ENCODE data around the gene ALKBH5. TPM values are rescaled to one million over a fixed set of nuclear protein-coding genes. Genes with fewer than 3 reads are reported as not detected.

Gene ALKBH5
- total and polyA plus RNA-seq, 10 of the 15 experiments (the other 5 are each of a cell fraction or from before 2014, with no cell fraction given) = 13.7 to 99.9 (median 52.4) TPM

GRCh38 chr17:18191236-18191667 is 7.6 kb downstream of the ALKBH5 start:
- peak overlapping the region; percentile 75 for H3K4me2 ChIP-seq (ENCODE audit: control insufficient read depth, insufficient read depth)
- H3K27ac ChIP-seq (ENCODE audit: control insufficient read depth, insufficient read depth) = no peak overlapping the region
- H3K4me1 ChIP-seq (ENCODE audit: control insufficient read depth, insufficient read depth, low read length) = no peaks in the 10 kb centered on the region; the same call in 1 of the 2 replicates
- no peak overlapping the region for H2AFZ ChIP-seq (ENCODE audit: control insufficient read depth, low read depth, low read length)
- SMC1A ChIA-PET (ENCODE audit: uncharacterized antibody, unreplicated experiment) = interaction anchor here (1.1 kb wide), 1 partner anchor 49 kb away, joined by 4 read pairs; no protein-coding TSS in a partner anchor
- no peaks in the 10 kb centered on the region for H3K9me3 ChIP-seq (replicated peaks; ENCODE audit: control insufficient read depth, insufficient read depth, low read length)
- in situ Hi-C loops (cut with MboI) = no loop called here
- H3K27me3 ChIP-seq (replicated peaks in 1 of 2; ENCODE audit: control insufficient read depth in 2 of 2, insufficient read depth in 2 of 2, low read length in 1 of 2) = no peaks in the 10 kb centered on the region
- POLR2A ChIA-PET = interaction anchor here (2.1 to 2.3 kb wide), 2 partner anchors 7 to 12 kb away, joined by 6 read pairs; no protein-coding TSS in a partner anchor
- RAD21 ChIA-PET (ENCODE audit: unreplicated experiment) = interaction anchor here (4.5 kb wide), 1 partner anchor 50 kb away, joined by 28 read pairs; no protein-coding TSS in a partner anchor
- H4K20me1 ChIP-seq (ENCODE audit: control insufficient read depth, insufficient read depth) = peaks cover 32% of the 10 kb centered on the region
- FAIRE-seq (no peak), ATAC-seq (no peak), DNase-seq (ENCODE audit: low read depth, low spot score) (no peak)
- peaks cover 14 to 39% of the 10 kb centered on the region in 2 experiments for H3K36me3 ChIP-seq (ENCODE audit: control insufficient read depth in 2 of 2, insufficient read depth in 2 of 2, low read length in 1 of 2)
- peak overlapping the region; percentile 16; the same call in 1 of the 2 replicates for H3K4me3 ChIP-seq
- peaks cover 69% of the 10 kb centered on the region for H3K79me2 ChIP-seq (ENCODE audit: control insufficient read depth, insufficient read depth, low read length)
- no peak for TF ChIP-seq IRF3 (IDR thresholded peaks at IDR 0.05)
- TF ChIP-seq KDM1A (IDR thresholded peaks at IDR 0.05; ENCODE audit: borderline replicate concordance) = no peak
- TF ChIP-seq ZNF207 (IDR thresholded peaks at IDR 0.05; ENCODE audit: borderline replicate concordance) = no peak
- TF ChIP-seq ZBTB4 (CRISPR knock-in tag; IDR thresholded peaks at IDR 0.05) = no peak
- no peak for TF ChIP-seq FOS (IDR thresholded peaks at IDR 0.05; ENCODE audit: borderline replicate concordance, extremely low read depth, insufficient read length)
- no peak for TF ChIP-seq GABPA (IDR thresholded peaks at IDR 0.05; ENCODE audit: low read depth)
- no peak for TF ChIP-seq BMI1 (IDR thresholded peaks at IDR 0.05; ENCODE audit: borderline replicate concordance)
- no peak for TF ChIP-seq TCF3 (IDR thresholded peaks at IDR 0.05; ENCODE audit: borderline replicate concordance, insufficient read depth, low read depth, low read length)
- TF ChIP-seq RB1 (IDR thresholded peaks at IDR 0.05; ENCODE audit: borderline replicate concordance) = no peak
- TF ChIP-seq JUNB (IDR thresholded peaks at IDR 0.05) = no peak
- TF ChIP-seq MTA2 (IDR thresholded peaks at IDR 0.05; ENCODE audit: low read depth) = no peak
- no peak for TF ChIP-seq HSF1 (IDR thresholded peaks at IDR 0.05; ENCODE audit: low read depth, low read length)
- TF ChIP-seq FOXK2 (IDR thresholded peaks at IDR 0.05) = no peak
- no peak for TF ChIP-seq BHLHE40 (IDR thresholded peaks at IDR 0.05; ENCODE audit: borderline replicate concordance in 1 of 2, low read depth in 2 of 2, low read length in 1 of 2)
- TF ChIP-seq TBL1XR1 (IDR thresholded peaks at IDR 0.05; ENCODE audit: low read depth, low read length) = no peak
- no peak for TF ChIP-seq ZBED1 (IDR thresholded peaks at IDR 0.05; ENCODE audit: borderline replicate concordance)
- no peak overlapping the region for H3K9ac ChIP-seq (ENCODE audit: control insufficient read depth, insufficient read depth, low read length)
- no TSS peak for BruUV-seq (replicated peaks)
- CTCF ChIA-PET = interaction anchor here (0.5 to 3.6 kb wide), 4 partner anchors 8 to 53 kb away, joined by 3 to 24 read pairs (median 11); no protein-coding TSS in a partner anchor
- 80% methylated on average over 3 of the region's 3 CpGs for WGBS (ENCODE audit: insufficient coverage, insufficient replicate concordance, low lambda C conversion rate, missing lambda C conversion rate)
- intact Hi-C loops (cut with micrococcal nuclease; ENCODE audit: unreplicated experiment) = no loop called here

All from GM12878 (cell line).